HG02759 (cell line): ENCODE data around the gene INSRR.
A peak's percentile ranks its signal among the peaks of the same experiment; 100 is the strongest.

Experiments used
- ATAC-seq: cut with Tn5 transposase; IDR thresholded peaks from one replicate; pipeline ENCODE4 v1.9.1; 2021; ENCODE audit warnings: mild to moderate bottlenecking, moderate library complexity; ENCODE audit not compliant: unreplicated experiment

The INSRR gene

GRCh38 chr1:156834322-156834721, 24.6 kb downstream of the INSRR start:
- ATAC-seq: no peak

DNA sequence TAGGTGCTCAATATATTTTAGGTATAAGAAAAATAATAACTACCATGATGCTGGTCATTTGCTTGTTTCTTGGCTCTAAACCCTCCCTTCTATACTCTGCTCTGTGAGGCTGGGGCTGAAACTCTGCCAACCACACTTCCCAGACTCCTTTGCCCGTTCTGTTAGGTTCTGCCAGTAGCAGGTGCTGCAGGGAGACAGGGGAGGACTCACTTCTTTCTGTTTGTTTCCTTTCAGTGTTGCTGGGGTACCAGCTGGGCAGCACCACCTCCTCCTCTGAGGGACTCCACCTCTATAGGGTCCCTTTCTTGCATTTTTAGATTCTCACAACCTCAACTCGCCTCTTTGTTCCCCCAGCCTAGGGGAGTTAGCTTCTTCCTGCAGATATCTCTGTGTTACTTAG, 25.3 kb downstream of the INSRR start:
- no peak for ATAC-seq

GRCh38 chr1:156832434-156832833, 26.5 kb downstream of the INSRR start:
- ATAC-seq: no peak

DNA sequence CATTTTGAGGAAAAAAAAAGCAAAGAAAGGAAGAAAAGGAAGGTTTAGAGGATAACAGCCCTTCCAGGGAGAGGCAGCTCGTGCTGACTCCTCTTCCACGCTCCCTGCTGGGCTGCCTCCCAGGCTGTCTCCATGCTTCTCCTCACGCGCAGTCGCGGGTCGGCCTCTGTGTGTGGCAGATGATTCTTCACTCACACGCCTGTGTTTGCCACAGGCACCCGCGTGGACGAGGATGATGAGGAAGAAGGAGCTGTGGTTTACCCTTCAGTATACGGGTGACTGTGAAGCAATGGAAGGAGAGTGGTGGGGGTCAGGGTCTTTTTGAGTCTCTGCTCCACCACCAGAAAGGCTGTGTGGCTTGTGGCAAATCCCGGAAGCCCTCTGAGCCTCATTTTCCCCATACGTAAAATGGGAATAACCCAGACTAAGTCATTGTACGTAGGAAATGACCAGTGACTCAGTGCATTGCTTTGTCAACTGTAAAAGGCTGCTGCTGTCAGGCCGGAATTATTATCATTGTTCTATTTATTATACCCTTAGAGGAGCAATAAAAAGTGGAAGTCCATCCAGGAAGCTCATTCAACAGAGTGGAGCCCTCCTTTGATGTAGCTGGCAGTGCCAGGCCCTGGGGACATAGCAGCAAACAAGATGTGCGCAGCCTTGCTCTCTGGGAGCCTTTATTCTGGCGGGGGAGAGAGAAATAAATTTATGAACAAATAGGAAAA, 30.4 kb downstream of the INSRR start:
- no peak for ATAC-seq

DNA sequence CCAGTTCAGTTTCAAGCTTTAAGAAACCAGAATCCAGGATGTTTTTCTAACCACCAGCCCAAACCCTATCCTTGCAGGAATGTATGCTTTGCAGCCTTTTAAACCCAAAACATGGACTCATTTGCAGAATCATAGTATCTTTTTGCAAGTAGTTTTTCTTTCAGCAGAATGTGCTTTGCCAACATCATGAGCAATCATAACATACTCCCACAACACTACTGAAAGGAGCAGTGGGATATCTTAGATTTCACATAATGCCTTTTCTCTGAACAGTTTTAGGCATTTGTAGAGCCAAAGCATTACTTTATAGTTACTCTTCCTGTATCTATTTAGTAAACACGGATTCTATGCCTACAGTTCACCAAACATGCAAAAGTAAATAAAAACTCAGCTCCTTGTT, 32.3 kb downstream of the INSRR start:
- ATAC-seq: no peak

- ATAC-seq: no peak
These were observed 35.6 kb downstream of the INSRR start for GRCh38 chr1:156823210-156823790.

DNA sequence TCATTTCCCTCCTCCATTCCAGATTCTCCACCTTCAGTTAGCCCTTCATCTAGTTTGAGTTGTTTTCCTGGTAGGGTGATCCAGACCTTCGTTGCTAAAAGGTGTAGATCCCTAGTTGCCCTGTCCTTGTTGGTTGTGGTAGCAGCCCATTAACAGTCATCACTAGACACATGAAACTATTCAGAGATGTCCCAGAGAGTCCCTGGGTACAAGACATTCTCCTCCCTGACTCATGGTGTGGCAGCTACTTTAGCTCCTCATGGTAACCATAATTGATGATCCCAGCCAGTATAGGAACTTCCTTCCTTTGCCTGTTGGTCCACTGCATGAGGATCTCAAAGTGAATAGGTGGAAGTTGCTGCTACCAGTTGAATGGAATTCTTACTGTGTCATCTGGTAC, 36.2 kb downstream of the INSRR start:
- no peak for ATAC-seq

GRCh38 chr1:156821801-156822200, 37.1 kb downstream of the INSRR start:
- no peak for ATAC-seq

GRCh38 chr1:156816561-156817328, 42.2 kb downstream of the INSRR start, which contains the start of gene SH2D2A:
SH2D2A (minus strand) TSS chr1:156816848; CDS start chr1:156816708, 140 bp downstream.
- ATAC-seq: peak; percentile 72

GRCh38 chr1:156815961-156816422, 42.9 kb downstream of the INSRR start:
- no peak for ATAC-seq

- ATAC-seq: no peak
These were observed 43.5 kb downstream of the INSRR start for GRCh38 chr1:156815307-156815826.

- no peak for ATAC-seq
These were observed 44.2 kb downstream of the INSRR start for GRCh38 chr1:156814571-156815260.

- no peak for ATAC-seq
These were observed 45.0 kb downstream of the INSRR start for GRCh38 chr1:156813750-156814570.

- no peak for ATAC-seq
These were observed 45.6 kb downstream of the INSRR start for GRCh38 chr1:156813298-156813697.

GRCh38 chr1:156812293-156812990, 46.5 kb downstream of the INSRR start:
- ATAC-seq: no peak

DNA sequence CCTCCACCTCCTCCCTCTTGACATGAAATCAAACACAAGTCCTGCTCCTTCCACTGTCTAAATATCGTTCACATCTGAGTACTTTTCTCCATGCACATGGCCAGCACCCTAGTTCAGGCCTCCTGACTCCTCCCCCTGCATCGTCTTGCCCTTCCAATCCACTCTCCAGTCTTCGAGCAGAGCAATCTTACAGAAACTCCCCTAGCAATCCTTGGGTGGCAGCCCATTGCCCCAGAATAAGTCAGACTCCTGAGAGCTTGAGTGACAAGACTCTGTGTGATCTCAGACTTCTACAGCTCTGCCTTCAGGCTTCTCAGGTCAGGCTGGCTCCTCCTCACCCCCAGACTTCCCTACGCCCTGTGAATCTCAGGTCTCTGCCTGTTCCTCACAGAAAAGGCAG, 47.7 kb downstream of the INSRR start:
- no peak for ATAC-seq

DNA sequence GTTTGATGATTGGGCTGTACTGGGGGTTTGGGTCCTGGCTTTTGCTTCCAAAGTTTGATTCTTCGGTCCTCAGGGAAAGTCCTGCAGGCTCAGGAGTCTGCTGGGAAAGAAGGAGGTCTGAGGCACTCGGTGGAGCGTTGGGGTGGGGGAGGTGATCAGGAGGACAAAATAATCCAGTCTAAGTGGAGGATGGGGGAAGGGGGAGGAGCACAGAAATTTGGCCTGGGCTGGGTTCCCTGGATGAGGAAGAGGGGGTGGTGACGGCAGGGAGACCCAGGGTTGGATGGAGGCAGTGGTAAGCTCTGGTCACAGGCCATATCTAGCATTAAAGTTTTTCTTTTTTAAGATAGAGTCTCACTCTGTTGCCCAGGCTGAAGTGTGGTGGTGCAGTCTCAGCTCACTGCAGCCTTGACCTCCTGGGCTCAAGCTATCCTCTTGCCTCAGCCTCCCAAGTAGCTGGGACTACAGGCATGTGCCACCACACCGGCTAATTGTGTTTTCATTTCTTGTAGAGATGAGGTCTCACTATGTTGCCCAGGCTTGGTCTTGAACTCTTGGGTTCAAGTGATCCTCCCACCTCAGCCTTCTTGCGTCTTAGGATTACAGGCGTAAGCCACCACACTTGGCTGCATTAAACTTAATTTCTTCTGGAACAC, 49.1 kb downstream of the INSRR start:
- no peak for ATAC-seq

GRCh38 chr1:156809281-156809680, 49.6 kb downstream of the INSRR start:
- no peak for ATAC-seq
